H9 (cell line): Measurements from ENCODE around the gene TMPRSS5. TPM values are rescaled to one million over a fixed set of nuclear protein-coding genes. Genes with fewer than 3 reads are reported as not detected.

Experiments
- DNase-seq: peaks from one replicate; pipeline ENCODE4 v3.0.0-alpha.2; 2017
- H2AFZ ChIP-seq: one replicate; pipeline ENCODE4 v1.6.1; 2013; ENCODE audit warnings: mild to moderate bottlenecking, low read length, control low read depth, moderate library complexity
- H2AK5ac ChIP-seq: 2 replicates; pipeline ENCODE4 v1.6.1; 2013; ENCODE audit warnings: low read length, control low read depth, mixed read lengths; ENCODE audit not compliant: insufficient read length
- H2BK120ac ChIP-seq: one replicate; pipeline ENCODE4 v1.6.1; 2013; ENCODE audit warnings: low read depth, mild to moderate bottlenecking, low read length, control low read depth, inconsistent platforms; ENCODE audit not compliant: poor library complexity, severe bottlenecking
- H2BK12ac ChIP-seq: 2 replicates; pipeline ENCODE4 v1.6.1; 2013; ENCODE audit warnings: low read length, control low read depth, mixed read lengths, low read depth; ENCODE audit not compliant: insufficient read length
- H2BK15ac ChIP-seq: 2 replicates; pipeline ENCODE4 v1.6.1; 2013; ENCODE audit warnings: low read depth, low read length, control low read depth
- H2BK20ac ChIP-seq: one replicate; pipeline ENCODE4 v1.6.1; 2013; ENCODE audit warnings: low read depth, mild to moderate bottlenecking, low read length, control low read depth, inconsistent platforms; ENCODE audit not compliant: poor library complexity, severe bottlenecking
- H2BK5ac ChIP-seq: 2 replicates; pipeline ENCODE4 v1.6.1; 2013; ENCODE audit warnings: low read length, control low read depth, mixed read lengths; ENCODE audit not compliant: insufficient read length
- H3K14ac ChIP-seq: 2 replicates; pipeline ENCODE4 v1.6.1; 2013; ENCODE audit warnings: low read length, control low read depth; ENCODE audit not compliant: insufficient read depth
- H3K18ac ChIP-seq: 2 replicates; pipeline ENCODE4 v1.6.1; 2013; ENCODE audit warnings: low read depth, mild to moderate bottlenecking, mixed read lengths, low read length, control low read depth; ENCODE audit not compliant: insufficient read length
- H3K23ac ChIP-seq: 2 replicates; pipeline ENCODE4 v1.6.1; 2013; ENCODE audit warnings: low read length, control low read depth, mixed read lengths, low read depth; ENCODE audit not compliant: insufficient read length
- H3K23me2 ChIP-seq: 2 replicates; pipeline ENCODE4 v1.6.1; 2013; ENCODE audit warnings: low read depth, mild to moderate bottlenecking, mixed read lengths, low read length, control low read depth; ENCODE audit not compliant: insufficient read length, poor library complexity, severe bottlenecking
- H3K27ac ChIP-seq: 2 replicates; pipeline ENCODE4 v1.5.1; 2013; ENCODE audit warnings: low read length, control low read depth, mixed read lengths, low read depth; ENCODE audit not compliant: insufficient read length
- H3K27me3 ChIP-seq: 2 replicates; pipeline ENCODE4 v1.6.1; 2013; ENCODE audit warnings: low read length, control low read depth, inconsistent platforms; ENCODE audit not compliant: insufficient read depth
- H3K4ac ChIP-seq: 2 replicates; pipeline ENCODE4 v1.6.1; 2013; ENCODE audit warnings: low read depth, mild to moderate bottlenecking, control low read depth, inconsistent platforms, low read length, moderate library complexity
- H3K4me1 ChIP-seq: 2 replicates; pipeline ENCODE4 v1.6.1; 2013; ENCODE audit warnings: low read length, control low read depth, inconsistent platforms; ENCODE audit not compliant: insufficient read depth
- H3K4me2 ChIP-seq: 2 replicates; pipeline ENCODE4 v1.6.1; 2013; ENCODE audit warnings: low read length, control low read depth, mixed read lengths; ENCODE audit not compliant: insufficient read length, insufficient read depth
- H3K56ac ChIP-seq: 2 replicates; pipeline ENCODE4 v1.6.1; 2013; ENCODE audit warnings: low read depth, mild to moderate bottlenecking, mixed read lengths, low read length, control low read depth; ENCODE audit not compliant: insufficient read length
- H3K79me1 ChIP-seq: 2 replicates; pipeline ENCODE4 v1.6.1; 2013; ENCODE audit warnings: low read depth, mild to moderate bottlenecking, moderate library complexity, low read length, control low read depth, inconsistent platforms; ENCODE audit not compliant: insufficient read depth, poor library complexity, severe bottlenecking
- H3K79me2 ChIP-seq: 2 replicates; pipeline ENCODE4 v1.6.1; 2013; ENCODE audit warnings: low read length, control low read depth, inconsistent platforms; ENCODE audit not compliant: insufficient read depth
- H3K9ac ChIP-seq: 2 replicates; pipeline ENCODE4 v1.6.1; 2013; ENCODE audit warnings: low read length, control low read depth, mixed read lengths; ENCODE audit not compliant: insufficient read length; ENCODE audit errors: extremely low read depth
- H3K9me3 ChIP-seq: one replicate; pipeline ENCODE4 v1.6.1; 2013; ENCODE audit warnings: low read depth, low read length, inconsistent platforms; ENCODE audit not compliant: control insufficient read depth
- H3T11ph ChIP-seq: one replicate; pipeline ENCODE4 v1.6.1; 2013; ENCODE audit warnings: mild to moderate bottlenecking, low read length, control low read depth, inconsistent platforms
- H4K20me1 ChIP-seq: one replicate; pipeline ENCODE4 v1.6.1; 2013; ENCODE audit not compliant: control insufficient read depth, insufficient read length, insufficient read depth
- H4K5ac ChIP-seq: 2 replicates; pipeline ENCODE4 v1.6.1; 2013; ENCODE audit warnings: low read depth, mild to moderate bottlenecking, mixed read lengths, low read length, control low read depth; ENCODE audit not compliant: insufficient read length
- H4K8ac ChIP-seq: replicated peaks from 2 replicates; pipeline ENCODE4 v1.6.1; 2013; ENCODE audit warnings: low read length, control low read depth, mixed read lengths, low read depth; ENCODE audit not compliant: insufficient read length
- H4K91ac ChIP-seq: 2 replicates; pipeline ENCODE4 v1.6.1; 2013; ENCODE audit warnings: low read depth, mild to moderate bottlenecking, moderate library complexity, mixed read lengths, low read length, control low read depth; ENCODE audit not compliant: insufficient read length
- H3K27ac Mint-ChIP-seq, 3 experiments: 2 replicates in 2 of 3; 3 replicates in 1 of 3; pipeline ENCODE4 v1.8.0; 2020 to 2021; ENCODE audit warnings: mixed read lengths in 3 of 3, mild to moderate bottlenecking in 1 of 3, moderate library complexity in 1 of 3
- H3K27me3 Mint-ChIP-seq: 2 replicates; pipeline ENCODE4 v1.8.0; 2021; ENCODE audit warnings: low read depth, mild to moderate bottlenecking, moderate library complexity, mixed read lengths
- H3K36me3 Mint-ChIP-seq, 3 experiments: 2 replicates in 2 of 3; 3 replicates in 1 of 3; pipeline ENCODE4 v1.8.0; 2020 to 2021; ENCODE audit warnings: low read depth in 3 of 3, mixed read lengths in 3 of 3; ENCODE audit not compliant: insufficient read depth in 1 of 3
- H3K4me1 Mint-ChIP-seq, 2 experiments: 2 replicates each; pipeline ENCODE4 v1.8.0; 2020; ENCODE audit warnings: mixed read lengths in 2 of 2
- H3K4me3 Mint-ChIP-seq, 2 experiments: 2 replicates in 1 of 2; 3 replicates in 1 of 2; pipeline ENCODE4 v1.8.0; 2020 to 2021; ENCODE audit warnings: mild to moderate bottlenecking in 2 of 2, mixed read lengths in 2 of 2, moderate library complexity in 1 of 2
- H3K9me3 Mint-ChIP-seq, 2 experiments: 2 replicates in 1 of 2; 3 replicates in 1 of 2; pipeline ENCODE4 v1.8.0; 2020; ENCODE audit warnings: mild to moderate bottlenecking in 2 of 2, mixed read lengths in 2 of 2, moderate library complexity in 1 of 2
- CTCF ChIP-seq: fragments of 200-600 bp; sonication (generic); conservative IDR thresholded peaks from 3 replicates; pipeline ENCODE4 v1.8.0; 2021; ENCODE audit warnings: antibody characterized with exemption, mild to moderate bottlenecking
- WGBS: extraction: QIAGEN DNeasy Blood & Tissue Kit; methylation state at CpG from one replicate; pipeline ENCODE4 v1.1.7; 2013; ENCODE audit warnings: missing lambda C conversion rate, low lambda C conversion rate, mixed read lengths; ENCODE audit not compliant: insufficient read length; ENCODE audit errors: extremely low coverage; 5-methylcytosine and 5-hydroxymethylcytosine counted together
- total RNA-seq: library from RNA; stranded (reverse); gene quantifications from 2 replicates; pipeline ENCODE4 v1.2.1, GENCODE V29; 2021

TMPRSS5 gene
- total RNA-seq, 1 experiment from 2014 or later = 0.37 TPM

GRCh38 chr11:113729456-113729855 is 23.3 kb upstream of the TMPRSS5 start:
- H3K27me3 Mint-ChIP-seq = no peaks in the 10 kb centered on the region
- H3K27ac Mint-ChIP-seq = no peak overlapping the region
- TF ChIP-seq CTCF = no peak
- H2BK15ac ChIP-seq = no peak overlapping the region
- no peak overlapping the region for H3K4me2 ChIP-seq
- H4K8ac ChIP-seq = no peak overlapping the region
- no peak overlapping the region for H2BK20ac ChIP-seq
- no peaks in the 10 kb centered on the region for H3K9me3 Mint-ChIP-seq
- H3T11ph ChIP-seq = no peak overlapping the region
- no peak overlapping the region for H3K4me3 Mint-ChIP-seq
- H3K23me2 ChIP-seq = no peaks in the 10 kb centered on the region
- H3K36me3 Mint-ChIP-seq = peaks cover 0 to 18% (median 7%) of the 10 kb centered on the region in 3 experiments; a peak in 6 of 7 replicates
- no peak overlapping the region for H3K4ac ChIP-seq
- H3K27ac ChIP-seq = no peak overlapping the region
- H4K5ac ChIP-seq = no peak overlapping the region
- DNase-seq = no peak
- H4K91ac ChIP-seq = no peak overlapping the region
- H2BK12ac ChIP-seq = no peak overlapping the region
- H3K9ac ChIP-seq = no peak overlapping the region
- no peaks in the 10 kb centered on the region for H4K20me1 ChIP-seq
- H3K79me2 ChIP-seq = no peaks in the 10 kb centered on the region
- H2BK120ac ChIP-seq = no peak overlapping the region
- H3K79me1 ChIP-seq = no peaks in the 10 kb centered on the region
- H3K18ac ChIP-seq = no peak overlapping the region
- no peak overlapping the region for H3K56ac ChIP-seq
- H3K9me3 ChIP-seq = no peaks in the 10 kb centered on the region
- no peak overlapping the region for H3K14ac ChIP-seq
- H3K4me1 Mint-ChIP-seq = peaks cover 0 to 4% of the 10 kb centered on the region in 2 experiments; a peak in 3 of 4 replicates
- H2AK5ac ChIP-seq = no peak overlapping the region
- H3K4me1 ChIP-seq = no peaks in the 10 kb centered on the region
- H3K27me3 ChIP-seq = no peaks in the 10 kb centered on the region
- no peak overlapping the region for H2AFZ ChIP-seq
- no peak overlapping the region for H3K23ac ChIP-seq
- 100% methylated on average over 1 of the region's 5 CpGs for WGBS
- no peak overlapping the region for H2BK5ac ChIP-seq
